ENCODE data around the gene TTLL13. TPM values are rescaled to one million over a fixed set of nuclear protein-coding genes. Genes with fewer than 3 reads are reported as not detected.

The TTLL13 gene
- total RNA-seq, 1 donor from 2014 or later: not detected

DNA sequence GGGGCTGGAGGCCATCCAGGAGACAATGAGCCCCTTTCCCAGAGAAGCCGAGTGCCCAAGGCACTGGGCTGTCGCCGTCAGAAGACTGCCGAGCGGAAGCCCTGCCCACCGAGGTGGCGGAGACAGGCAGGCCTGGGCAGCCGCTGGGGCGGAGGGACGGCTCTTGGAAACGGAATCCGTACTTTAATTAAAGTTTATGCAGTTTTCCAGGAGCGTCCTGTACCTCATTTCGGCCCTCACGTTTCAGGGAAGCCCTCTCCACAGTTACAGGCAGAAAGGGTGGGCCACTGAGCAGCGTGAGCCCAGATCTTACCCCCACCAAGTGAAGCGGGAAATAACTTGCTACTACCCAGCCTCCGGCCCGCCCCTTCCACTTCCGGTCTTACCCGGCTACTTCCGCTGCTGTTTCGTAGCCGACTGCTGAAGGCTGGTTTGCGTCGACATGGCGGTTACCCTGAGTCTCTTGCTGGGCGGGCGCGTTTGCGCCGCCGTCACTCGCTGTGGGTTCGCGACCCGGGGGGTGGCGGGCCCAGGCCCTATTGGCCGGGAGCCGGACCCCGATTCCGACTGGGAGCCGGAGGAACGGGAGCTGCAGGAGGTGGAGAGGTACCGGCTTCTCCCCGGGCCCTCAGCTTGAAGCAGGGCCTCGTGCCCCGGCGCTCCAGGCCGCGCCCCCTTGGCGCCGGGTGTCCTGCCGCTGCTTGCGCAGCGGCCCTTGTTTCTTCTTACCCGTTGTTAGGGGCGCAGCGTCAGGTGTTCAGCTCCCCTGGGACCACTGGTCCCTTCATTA lies 16.1 kb downstream of the TTLL13 start, which contains the start of gene NGRN:
Gene NGRN (plus strand): TSS at position 402 of the 790 bp plus-strand sequence. CDS start 41 bp downstream, at position 443.
- peaks cover 7% of the 10 kb centered on the region for H3K27me3 Mint-ChIP-seq (ENCODE audit: insufficient read depth, low read depth)
- peaks cover 29% of the 10 kb centered on the region for H4K20me1 ChIP-seq (ENCODE audit: low read depth)
- no peaks in the 10 kb centered on the region for H3K27me3 ChIP-seq
- peak within 1 kb of the TSS; percentile 54 for H3K9ac ChIP-seq
- peaks cover 24% of the 10 kb centered on the region for H3K4me1 ChIP-seq
- peak within 1 kb of the TSS; percentile 98 for H3K4me3 Mint-ChIP-seq
- peaks cover 27% of the 10 kb centered on the region for H3K4me1 Mint-ChIP-seq
- peak within 1 kb of the TSS; percentile 58 for H3K4me3 ChIP-seq
- TF ChIP-seq EZH2 (IDR thresholded peaks at IDR 0.05): no peak
- TF ChIP-seq, protein P1, sequence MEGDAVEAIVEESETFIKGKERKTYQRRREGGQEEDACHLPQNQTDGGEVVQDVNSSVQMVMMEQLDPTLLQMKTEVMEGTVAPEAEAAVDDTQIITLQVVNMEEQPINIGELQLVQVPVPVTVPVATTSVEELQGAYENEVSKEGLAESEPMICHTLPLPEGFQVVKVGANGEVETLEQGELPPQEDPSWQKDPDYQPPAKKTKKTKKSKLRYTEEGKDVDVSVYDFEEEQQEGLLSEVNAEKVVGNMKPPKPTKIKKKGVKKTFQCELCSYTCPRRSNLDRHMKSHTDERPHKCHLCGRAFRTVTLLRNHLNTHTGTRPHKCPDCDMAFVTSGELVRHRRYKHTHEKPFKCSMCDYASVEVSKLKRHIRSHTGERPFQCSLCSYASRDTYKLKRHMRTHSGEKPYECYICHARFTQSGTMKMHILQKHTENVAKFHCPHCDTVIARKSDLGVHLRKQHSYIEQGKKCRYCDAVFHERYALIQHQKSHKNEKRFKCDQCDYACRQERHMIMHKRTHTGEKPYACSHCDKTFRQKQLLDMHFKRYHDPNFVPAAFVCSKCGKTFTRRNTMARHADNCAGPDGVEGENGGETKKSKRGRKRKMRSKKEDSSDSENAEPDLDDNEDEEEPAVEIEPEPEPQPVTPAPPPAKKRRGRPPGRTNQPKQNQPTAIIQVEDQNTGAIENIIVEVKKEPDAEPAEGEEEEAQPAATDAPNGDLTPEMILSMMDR (IDR thresholded peaks at IDR 0.05): no peak
- no peak for TF ChIP-seq EZH2phosphoT487 (IDR thresholded peaks at IDR 0.05)
- H3K36me3 ChIP-seq: peaks cover 3% of the 10 kb centered on the region
- H3K36me3 Mint-ChIP-seq: peaks cover 14% of the 10 kb centered on the region
- peak within 1 kb of the TSS; percentile 87 for H3K27ac ChIP-seq
- no peaks in the 10 kb centered on the region for H3K9me3 ChIP-seq (ENCODE audit: low read depth)
- peak; percentile 82 for DNase-seq (ENCODE audit: low spot score)
- peak within 1 kb of the TSS; percentile 86 for H3K4me2 ChIP-seq
- peak within 1 kb of the TSS; percentile 93 for H2AFZ ChIP-seq (replicated peaks)
- peaks cover 49% of the 10 kb centered on the region for H3K79me2 ChIP-seq (ENCODE audit: low read depth)
- no peaks in the 10 kb centered on the region for H3K9me3 Mint-ChIP-seq
- H3F3A ChIP-seq (ENCODE audit: low read depth): peaks cover 17% of the 10 kb centered on the region
- H3K27ac Mint-ChIP-seq: peak within 1 kb of the TSS; percentile 98

DNA sequence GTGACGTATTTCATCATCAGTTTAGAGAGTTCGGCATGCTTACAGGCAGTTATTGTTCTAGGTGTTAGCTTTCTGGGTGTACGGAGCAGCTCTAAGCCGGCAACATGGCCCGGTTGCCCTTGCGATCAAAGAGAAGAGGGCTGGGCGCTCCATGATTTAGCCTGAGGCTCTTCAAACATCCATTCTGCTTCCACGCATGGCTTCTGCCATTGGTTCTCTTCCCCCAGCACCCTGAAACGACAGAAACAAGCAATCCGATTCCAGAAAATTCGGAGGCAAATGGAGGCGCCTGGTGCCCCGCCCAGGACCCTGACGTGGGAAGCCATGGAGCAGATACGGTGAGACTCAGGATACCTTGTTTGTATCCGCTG lies 16.7 kb downstream of the TTLL13 start:
- Histone ChIP-seq H3K27me3 (no peaks in the 10 kb centered on the region), H3K79me2 (ENCODE audit: low read depth) (peaks cover 51% of the 10 kb centered on the region), H3K4me3 (peak overlapping the region; percentile 58), H3K9me3 (ENCODE audit: low read depth) (no peaks in the 10 kb centered on the region), H4K20me1 (ENCODE audit: low read depth) (peaks cover 34% of the 10 kb centered on the region), H3K4me1 (peaks cover 24% of the 10 kb centered on the region), H3K27ac (peak overlapping the region; percentile 87), H3K36me3 (peaks cover 3% of the 10 kb centered on the region), H3K9ac (peak overlapping the region; percentile 54), H3F3A (ENCODE audit: low read depth) (peaks cover 17% of the 10 kb centered on the region), H3K4me2 (peak overlapping the region; percentile 86), H2AFZ (replicated peaks) (peak overlapping the region; percentile 93)
- peak overlapping the region; percentile 98 for H3K4me3 Mint-ChIP-seq
- no peaks in the 10 kb centered on the region for H3K9me3 Mint-ChIP-seq
- DNase-seq (ENCODE audit: low spot score): no peak
- peaks cover 27% of the 10 kb centered on the region for H3K4me1 Mint-ChIP-seq
- peak overlapping the region; percentile 98 for H3K27ac Mint-ChIP-seq
- H3K27me3 Mint-ChIP-seq (ENCODE audit: insufficient read depth, low read depth): peaks cover 7% of the 10 kb centered on the region
- H3K36me3 Mint-ChIP-seq: peaks cover 16% of the 10 kb centered on the region
- TF ChIP-seq, protein P1 (IDR thresholded peaks at IDR 0.05): no peak
- TF ChIP-seq EZH2phosphoT487 (IDR thresholded peaks at IDR 0.05) (no peak), EZH2 (IDR thresholded peaks at IDR 0.05) (no peak)

DNA sequence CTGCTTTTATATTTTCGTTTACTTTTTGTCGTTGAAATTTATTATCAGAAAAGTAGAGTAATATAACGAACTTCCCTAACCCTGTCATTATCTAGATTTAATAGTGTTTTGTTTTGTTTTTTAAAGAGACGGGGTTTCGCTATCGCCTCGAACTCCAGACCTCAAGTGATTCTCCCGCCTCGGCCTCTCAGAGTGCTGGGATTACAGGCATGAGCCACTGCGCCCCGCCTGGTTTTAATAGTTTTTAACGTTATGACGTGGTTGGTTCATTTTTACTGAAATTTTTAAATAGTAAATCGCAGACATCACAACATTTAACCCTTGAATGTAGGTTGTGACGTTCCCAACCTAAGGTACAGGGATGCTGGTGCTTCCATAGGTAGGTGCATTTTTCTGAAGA lies 17.1 kb downstream of the TTLL13 start:
- H3K9ac ChIP-seq: peak overlapping the region; percentile 54
- peaks cover 17% of the 10 kb centered on the region for H3F3A ChIP-seq (ENCODE audit: low read depth)
- H3K4me2 ChIP-seq: peak overlapping the region; percentile 86
- Mint-ChIP-seq H3K27ac (no peak overlapping the region), H3K4me3 (peak overlapping the region; percentile 98), H3K27me3 (ENCODE audit: insufficient read depth, low read depth) (peaks cover 5% of the 10 kb centered on the region), H3K4me1 (peaks cover 27% of the 10 kb centered on the region), H3K36me3 (peaks cover 19% of the 10 kb centered on the region), H3K9me3 (no peaks in the 10 kb centered on the region)
- TF ChIP-seq EZH2 (IDR thresholded peaks at IDR 0.05) (no peak), EZH2phosphoT487 (IDR thresholded peaks at IDR 0.05) (no peak)
- TF ChIP-seq, protein P1 (IDR thresholded peaks at IDR 0.05): no peak
- H3K79me2 ChIP-seq (ENCODE audit: low read depth): peaks cover 53% of the 10 kb centered on the region
- H3K4me1 ChIP-seq: peaks cover 24% of the 10 kb centered on the region
- no peak overlapping the region for H3K27ac ChIP-seq
- H3K27me3 ChIP-seq: no peaks in the 10 kb centered on the region
- DNase-seq (ENCODE audit: low spot score): no peak
- H3K36me3 ChIP-seq: peaks cover 3% of the 10 kb centered on the region
- peak overlapping the region; percentile 58 for H3K4me3 ChIP-seq
- H2AFZ ChIP-seq (replicated peaks): no peak overlapping the region
- no peaks in the 10 kb centered on the region for H3K9me3 ChIP-seq (ENCODE audit: low read depth)
- H4K20me1 ChIP-seq (ENCODE audit: low read depth): peaks cover 34% of the 10 kb centered on the region
